BLaER1 treated with 17β-estradiol and CSF1 and Interleukin-3, amounts not matched to agents 10 nM and 100 nM (cell line): ENCODE results near the gene BAZ1B.

ENCODE experiments used
- H3K27ac ChIP-seq, 11 experiments: shearing (Covaris generic); formaldehyde crosslinking; 2 replicates each; pipeline ENCODE4 v1.8.1; 2022
- H3K27me3 ChIP-seq, 11 experiments: shearing (Covaris generic); formaldehyde crosslinking; 2 replicates each; pipeline ENCODE4 v1.8.1; 2022
- H3K36me3 ChIP-seq, 11 experiments: shearing (Covaris generic); formaldehyde crosslinking; 2 replicates each; pipeline ENCODE4 v1.8.1; 2022
- H3K4me1 ChIP-seq, 10 experiments: shearing (Covaris generic); formaldehyde crosslinking; 2 replicates each; pipeline ENCODE4 v1.8.1; 2022
- H3K4me2 ChIP-seq, 11 experiments: shearing (Covaris generic); formaldehyde crosslinking; 2 replicates each; pipeline ENCODE4 v1.8.1; 2022
- H3K4me3 ChIP-seq, 10 experiments: shearing (Covaris generic); formaldehyde crosslinking; 2 replicates each; pipeline ENCODE4 v1.8.1; 2022
- H3K9ac ChIP-seq, 11 experiments: shearing (Covaris generic); formaldehyde crosslinking; 2 replicates each; pipeline ENCODE4 v1.8.1; 2022
- H3K9me3 ChIP-seq, 11 experiments: shearing (Covaris generic); formaldehyde crosslinking; replicated peaks in 1 of 11; 2 replicates each; pipeline ENCODE4 v1.8.1; 2022
- H4K20me1 ChIP-seq, 11 experiments: shearing (Covaris generic); formaldehyde crosslinking; 2 replicates each; pipeline ENCODE4 v1.8.1; 2022
- Cebpa-rat ChIP-seq, 11 experiments: shearing (Covaris generic); IDR thresholded peaks; 2 replicates each; pipeline ENCODE4 v1.8.1; 2022

BAZ1B gene

GRCh38 chr7:73449422-73449821 lies 72.7 kb downstream of the BAZ1B start:
- Histone ChIP-seq H4K20me1 (peaks cover 8 to 92% (median 54%) of the 10 kb centered on the region in 11 experiments; a peak in 21 of 22 replicates), H3K36me3 (peaks cover 88 to 100% (median 98%) of the 10 kb centered on the region in 11 experiments)
- no peak for TF ChIP-seq Cebpa-rat (IDR thresholded peaks at IDR 0.05)

GRCh38 chr7:73448609-73449008 lies 73.5 kb downstream of the BAZ1B start:
- H3K36me3 ChIP-seq, result peaks cover 88 to 100% (median 98%) of the 10 kb centered on the region in 11 experiments
- no peak overlapping the region for H3K9ac ChIP-seq
- no peaks in the 10 kb centered on the region for H3K9me3 ChIP-seq
- TF ChIP-seq Cebpa-rat (IDR thresholded peaks at IDR 0.05), result 0 out of 22 replicates have a peak, but pooled peaks of 1 of the 11 experiments have one; percentile 9
- H4K20me1 ChIP-seq, result peaks cover 8 to 92% (median 54%) of the 10 kb centered on the region in 11 experiments; a peak in 21 of 22 replicates
- peaks cover 0 to 6% (median 0%) of the 10 kb centered on the region in 10 experiments; a peak in 2 of 20 replicates for H3K4me1 ChIP-seq
- no peak overlapping the region for H3K4me3 ChIP-seq
- no peak overlapping the region for H3K27ac ChIP-seq
- no peaks in the 10 kb centered on the region for H3K27me3 ChIP-seq
- H3K4me2 ChIP-seq, result no peak overlapping the region

More at GRCh38 chr7:73449422-73449821, 72.7 kb downstream of the BAZ1B start:
- H3K9me3 ChIP-seq, result no peaks in the 10 kb centered on the region
- peak overlapping the region in 1 of 11 experiments; percentile 50; a peak in 1 of 22 replicates for H3K9ac ChIP-seq
- no peak overlapping the region for H3K27ac ChIP-seq
- H3K4me3 ChIP-seq, result no peak overlapping the region
- H3K27me3 ChIP-seq, result no peaks in the 10 kb centered on the region
- H3K4me1 ChIP-seq, result peaks cover 0 to 6% (median 0%) of the 10 kb centered on the region in 10 experiments; a peak in 2 of 20 replicates
- H3K4me2 ChIP-seq, result no peak overlapping the region

GRCh38 chr7:73447121-73447733 lies 74.9 kb downstream of the BAZ1B start:
- peaks cover 8 to 92% (median 54%) of the 10 kb centered on the region in 11 experiments; a peak in 21 of 22 replicates for H4K20me1 ChIP-seq
- H3K4me1 ChIP-seq, result peaks cover 0 to 6% (median 0%) of the 10 kb centered on the region in 10 experiments; a peak in 2 of 20 replicates
- no peak overlapping the region for H3K27ac ChIP-seq
- H3K4me2 ChIP-seq, result no peak overlapping the region
- H3K27me3 ChIP-seq, result no peaks in the 10 kb centered on the region
- peaks cover 95 to 100% (median 98%) of the 10 kb centered on the region in 11 experiments for H3K36me3 ChIP-seq
- no peak overlapping the region for H3K4me3 ChIP-seq
- TF ChIP-seq Cebpa-rat (IDR thresholded peaks at IDR 0.05), result no peak
- no peaks in the 10 kb centered on the region for H3K9me3 ChIP-seq
- H3K9ac ChIP-seq, result no peak overlapping the region

GRCh38 chr7:73446682-73447081 lies 75.4 kb downstream of the BAZ1B start:
- TF ChIP-seq Cebpa-rat (IDR thresholded peaks at IDR 0.05), result no peak
- Histone ChIP-seq H3K4me2 (no peak overlapping the region), H3K4me3 (no peak overlapping the region), H4K20me1 (peaks cover 8 to 92% (median 52%) of the 10 kb centered on the region in 11 experiments; a peak in 21 of 22 replicates), H3K27ac (no peak overlapping the region), H3K9ac (no peak overlapping the region), H3K27me3 (no peaks in the 10 kb centered on the region), H3K9me3 (no peaks in the 10 kb centered on the region), H3K4me1 (peaks cover 0 to 6% (median 0%) of the 10 kb centered on the region in 10 experiments; a peak in 2 of 20 replicates), H3K36me3 (peaks cover 98 to 100% (median 99%) of the 10 kb centered on the region in 11 experiments)

GRCh38 chr7:73443548-73444255 lies 78.4 kb downstream of the BAZ1B start:
- Histone ChIP-seq H3K4me2 (no peak overlapping the region), H3K9ac (peak overlapping the region in 1 of 11 experiments; percentile 10; a peak in 1 of 22 replicates), H4K20me1 (peaks cover 8 to 98% (median 70%) of the 10 kb centered on the region in 11 experiments; a peak in 20 of 22 replicates), H3K4me1 (peaks cover 0 to 8% (median 7%) of the 10 kb centered on the region in 10 experiments; a peak in 13 of 20 replicates), H3K27me3 (no peaks in the 10 kb centered on the region), H3K36me3 (peaks cover 96 to 100% (median 99%) of the 10 kb centered on the region in 11 experiments), H3K4me3 (no peak overlapping the region), H3K9me3 (no peaks in the 10 kb centered on the region), H3K27ac (no peak overlapping the region)
- no peak for TF ChIP-seq Cebpa-rat (IDR thresholded peaks at IDR 0.05)

- Histone ChIP-seq H3K27ac (no peak overlapping the region), H3K4me3 (no peak overlapping the region), H3K9me3 (no peaks in the 10 kb centered on the region), H3K4me1 (peaks cover 0 to 15% (median 13%) of the 10 kb centered on the region in 10 experiments; a peak in 15 of 20 replicates), H3K9ac (no peak overlapping the region), H3K36me3 (peaks cover 89 to 97% (median 93%) of the 10 kb centered on the region in 11 experiments), H3K27me3 (no peaks in the 10 kb centered on the region), H4K20me1 (peaks cover 8 to 98% (median 65%) of the 10 kb centered on the region in 11 experiments; a peak in 20 of 22 replicates), H3K4me2 (no peak overlapping the region)
- TF ChIP-seq Cebpa-rat (IDR thresholded peaks at IDR 0.05), result no peak
Measured at GRCh38 chr7:73442903-73443500, 79.1 kb downstream of the BAZ1B start.

GRCh38 chr7:73442222-73442902 lies 79.7 kb downstream of the BAZ1B start:
- Histone ChIP-seq H4K20me1 (peaks cover 8 to 98% (median 60%) of the 10 kb centered on the region in 11 experiments; a peak in 20 of 22 replicates), H3K4me1 (peaks cover 0 to 20% (median 13%) of the 10 kb centered on the region in 10 experiments; a peak in 15 of 20 replicates), H3K4me3 (no peak overlapping the region), H3K4me2 (no peak overlapping the region), H3K36me3 (peaks cover 82 to 90% (median 86%) of the 10 kb centered on the region in 11 experiments), H3K9ac (no peak overlapping the region), H3K9me3 (no peaks in the 10 kb centered on the region), H3K27me3 (no peaks in the 10 kb centered on the region), H3K27ac (no peak overlapping the region)
- TF ChIP-seq Cebpa-rat (IDR thresholded peaks at IDR 0.05), result no peak

- Histone ChIP-seq H3K27me3 (peaks cover 0 to 5% (median 0%) of the 10 kb centered on the region in 11 experiments; a peak in 1 of 22 replicates), H3K4me2 (peak overlapping the region in 1 of 11 experiments; percentile 44; a peak in 1 of 22 replicates), H3K9me3 (peaks cover 0 to 7% (median under 1%) of the 10 kb centered on the region in 11 experiments; a peak in 6 of 22 replicates), H3K27ac (no peak overlapping the region), H3K4me3 (no peak overlapping the region), H4K20me1 (peaks cover 0 to 79% (median 46%) of the 10 kb centered on the region in 11 experiments; a peak in 19 of 22 replicates), H3K4me1 (peaks cover 0 to 33% (median 15%) of the 10 kb centered on the region in 10 experiments; a peak in 15 of 20 replicates), H3K36me3 (peaks cover 52 to 60% (median 56%) of the 10 kb centered on the region in 11 experiments), H3K9ac (no peak overlapping the region)
- TF ChIP-seq Cebpa-rat (IDR thresholded peaks at IDR 0.05), result no peak
Measured at GRCh38 chr7:73439410-73439704, 82.7 kb downstream of the BAZ1B start.
